Adrenal gland (tissue), 12 donors: ENCODE measurements around the gene TTC27. TPM values are rescaled to one million over a fixed set of nuclear protein-coding genes. Genes with fewer than 3 reads are reported as not detected.
A peak's percentile ranks its signal among the peaks of the same experiment; 100 is the strongest.
"Not testable (repeated sequence)": the region's sequence is repeated elsewhere in the genome, so short reads cannot be mapped to it uniquely, and the experiment has no call there.

Experiments
- DNase-seq, 7 donors: peaks; one replicate each; pipeline ENCODE4 v3.0.0-alpha.2; 2019 to 2020
- H3K27ac ChIP-seq, 5 donors: fragments of 200-600 bp; sonication (generic) in 4 of 5; 1 replicate in 3 of 5; 2 replicates in 2 of 5; pipeline versions ENCODE4 v1.5.1 to v1.8.0; 2016 to 2020; ENCODE audit warnings: mild to moderate bottlenecking in 1 of 5
- H3K27me3 ChIP-seq: fragments of 200-600 bp; 2 replicates; pipeline ENCODE4 v1.8.0; 2021
- H3K36me3 ChIP-seq, 2 donors: fragments of 200-600 bp; replicated peaks in 1 of 2; 1 replicate in 1 of 2; 2 replicates in 1 of 2; pipeline versions ENCODE4 v1.5.1 to v1.8.0; 2018 to 2022
- H3K4me1 ChIP-seq, 2 donors: fragments of 200-600 bp; replicated peaks in 1 of 2; 1 replicate in 1 of 2; 2 replicates in 1 of 2; pipeline versions ENCODE4 v1.5.1 to v1.8.0; 2018 to 2021
- H3K4me3 ChIP-seq, 4 donors: fragments of 200-600 bp; sonication (generic) in 3 of 4; one replicate each; pipeline ENCODE4 v1.5.1; 2016 to 2018
- H3K9me3 ChIP-seq, 3 donors: fragments of 200-600 bp; sonication (generic) in 1 of 3; replicated peaks in 1 of 3; 1 replicate in 2 of 3; 2 replicates in 1 of 3; pipeline versions ENCODE4 v1.5.1 to v1.8.0; 2016 to 2021
- CTCF ChIP-seq, 6 experiments: fragments of 450-650 bp in 4 of 6; fragments of 200-600 bp in 2 of 6; sonication (generic) in 1 of 6; IDR thresholded peaks; 1 replicate in 5 of 6; 2 replicates in 1 of 6; pipeline versions ENCODE4 v1.5.1 to v1.8.0; 2016 to 2021; ENCODE audit warnings: antibody characterized with exemption in 6 of 6, mild to moderate bottlenecking in 2 of 6, moderate library complexity in 1 of 6
- POLR2A ChIP-seq, 2 donors: fragments of 450-650 bp; IDR thresholded peaks; one replicate each; pipeline ENCODE4 v1.6.1; 2017; ENCODE audit warnings: antibody characterized with exemption in 2 of 2, mild to moderate bottlenecking in 2 of 2, moderate library complexity in 1 of 2
- WGBS, 4 donors: extraction: QIAGEN DNeasy Blood & Tissue Kit in 2 of 4; methylation state at CpG; one replicate each; pipeline versions ENCODE4 v1.1.5 to v1.1.7; 2013 to 2017; 5-methylcytosine and 5-hydroxymethylcytosine counted together
- intact Hi-C, 2 donors: fragments of 100-400 bp; cut with DNase I; formaldehyde crosslinking; loops; one replicate each; pipeline versions ENCODE4 v1.14.1 to v1.15.0; 2022 to 2023
- polyA plus RNA-seq, 3 donors: library from polyadenylated mRNA; stranded (reverse); fragments of 200-250 nt in 2 of 3; fragments of 350-450 nt in 1 of 3; fragmentation: Illumina TruSeq in 1 of 3; extraction: RNeasy Lipid Tissue Mini Kit (QIAGEN cat#74804) in 1 of 3; gene quantifications; one replicate each; pipeline ENCODE4 v1.2.3, GENCODE V29; 2013 to 2014
- total RNA-seq, 9 donors: library from RNA; depleted of rRNA in 4 of 9; stranded (reverse); fragments of >200 nt in 4 of 9; fragments of 120-200 nt in 1 of 9; fragmentation: NEBNext Ultra II Directional in 1 of 9; extraction: Animal tissue kit (Norgen Biotek cat#: 25700) in 1 of 9; gene quantifications; one replicate each; pipeline versions ENCODE4 v1.1.0 to v1.2.4, GENCODE V29; 2013 to 2023
- donor health status: healthy with polysubstance abuse.
- donor health status: Bipolar disorder and iron deficiency.
- donor health status: DM: yes; HTN: yes; CAD: no.
- donor health status: DM: no; HTN: no; CAD: no.
- donor health status: DM: no; HTN: no; CAD: no.
- donor health status: DM: yes; HTN: yes; CAD: no.

The TTC27 gene
- total and polyA plus RNA-seq, 12 donors: 5.7 to 31.1 (median 19.8) TPM

- no peaks in the 10 kb centered on the region for H3K9me3 ChIP-seq
- 1 to 3% (median 1%) methylated on average over 8 to 16 of the region's 16 CpGs for WGBS, 4 donors
- DNase-seq: peak; percentile 55 to 76 (median 68)
- intact Hi-C loops: no loop called here
- H3K27me3 ChIP-seq: no peaks in the 10 kb centered on the region
- peaks cover 0 to 16% of the 10 kb centered on the region in 2 donors for H3K36me3 ChIP-seq
- H3K4me1 ChIP-seq: peaks cover 0 to 19% of the 10 kb centered on the region in 2 donors
- H3K4me3 ChIP-seq: peak overlapping the region; percentile 19 to 88 (median 49)
- TF ChIP-seq CTCF (IDR thresholded peaks at IDR 0.05): peak in 5 of 6 experiments; percentile 34 to 49 (median 41)
- no peak for TF ChIP-seq POLR2A (IDR thresholded peaks at IDR 0.05)
- peak overlapping the region in 3 of 5 donors; percentile 64 to 71 (median 70) for H3K27ac ChIP-seq
Observed at GRCh38 chr2:32627441-32627813, 423 bp upstream of the TTC27 start.

- no peak for TF ChIP-seq POLR2A (IDR thresholded peaks at IDR 0.05)
- no peak for TF ChIP-seq CTCF (IDR thresholded peaks at IDR 0.05)
- H3K36me3 ChIP-seq: peaks cover 0 to 32% of the 10 kb centered on the region in 2 donors
- DNase-seq: no peak
- H3K4me1 ChIP-seq: peaks cover 0 to 18% of the 10 kb centered on the region in 2 donors
- no peaks in the 10 kb centered on the region for H3K27me3 ChIP-seq
- 80 to 90% (median 86%) methylated on average over 5 of the region's 5 CpGs for WGBS, 4 donors
- H3K27ac ChIP-seq: no peak overlapping the region
- H3K4me3 ChIP-seq: no peak overlapping the region
- no peaks in the 10 kb centered on the region for H3K9me3 ChIP-seq
- intact Hi-C loops: no loop called here
Observed at GRCh38 chr2:32632089-32632488, 4.2 kb downstream of the TTC27 start.

- no peak overlapping the region for H3K27ac ChIP-seq
- TF ChIP-seq POLR2A (IDR thresholded peaks at IDR 0.05) (no peak), CTCF (IDR thresholded peaks at IDR 0.05) (no peak)
- no peaks in the 10 kb centered on the region for H3K9me3 ChIP-seq
- peaks cover 0 to 14% of the 10 kb centered on the region in 2 donors for H3K4me1 ChIP-seq
- H3K36me3 ChIP-seq: peaks cover 0 to 32% of the 10 kb centered on the region in 2 donors
- no peak for DNase-seq
- WGBS, 4 donors: 89 to 93% (median 91%) methylated on average over 3 of the region's 3 CpGs
- H3K4me3 ChIP-seq: no peak overlapping the region
- no peaks in the 10 kb centered on the region for H3K27me3 ChIP-seq
- intact Hi-C loops: no loop called here
Observed at GRCh38 chr2:32633040-32633439, 5.2 kb downstream of the TTC27 start.

GRCh38 chr2:32638548-32638947, 10.7 kb downstream of the TTC27 start:
- H3K27ac ChIP-seq, H3K9me3 ChIP-seq, intact Hi-C loops, DNase-seq, H3K27me3 ChIP-seq, H3K4me1 ChIP-seq, H3K4me3 ChIP-seq: not testable (repeated sequence)
- WGBS, 4 donors: 96 to 99% (median 97%) methylated on average over 5 of the region's 5 CpGs
- H3K36me3 ChIP-seq: peaks cover 0 to 48% of the 10 kb centered on the region in 2 donors

GRCh38 chr2:32641180-32641579, 13.3 kb downstream of the TTC27 start:
- H3K9me3 ChIP-seq: no peaks in the 10 kb centered on the region
- no peak overlapping the region for H3K27ac ChIP-seq
- intact Hi-C loops: no loop called here
- TF ChIP-seq CTCF (IDR thresholded peaks at IDR 0.05): no peak
- no peak for TF ChIP-seq POLR2A (IDR thresholded peaks at IDR 0.05)
- no peaks in the 10 kb centered on the region for H3K4me1 ChIP-seq
- H3K27me3 ChIP-seq: no peaks in the 10 kb centered on the region
- H3K4me3 ChIP-seq: no peak overlapping the region
- 93 to 96% (median 94%) methylated on average over 5 of the region's 5 CpGs for WGBS, 4 donors
- peaks cover 0 to 32% of the 10 kb centered on the region in 2 donors for H3K36me3 ChIP-seq
- DNase-seq: no peak
